Right ventricle myocardium inferior (tissue), 1 donor: ENCODE results near the gene MRO. TPM values are rescaled to one million over a fixed set of nuclear protein-coding genes. Genes with fewer than 3 reads are reported as not detected.
"Not testable (repeated sequence)": the region's sequence is repeated elsewhere in the genome, so short reads cannot be mapped to it uniquely, and the experiment has no call there.

Experiments used
- ATAC-seq: fragments of 200-7000 bp; cut with Tn5 transposase; one replicate; pipeline ENCODE4 v1.9.1; 2020; ENCODE audit warnings: mild to moderate bottlenecking, moderate library complexity
- DNase-seq: peaks from one replicate; pipeline ENCODE4 v3.0.0; 2021; ENCODE audit errors: missing footprints
- intact Hi-C: fragments of 100-400 bp; cut with DNase I; formaldehyde crosslinking; loops from one replicate; pipeline ENCODE4 v1.11.0; 2022
- total RNA-seq: library from RNA; stranded (reverse); fragmentation: NEBNext Ultra II Directional; extraction: Animal tissue kit (Norgen Biotek cat#: 25700); gene quantifications from one replicate; pipeline ENCODE4 v1.2.1, GENCODE V29; 2021
- donor health status: DM: no; HTN: yes; CAD: no; lungs with severe emphysema.

MRO gene
- total RNA-seq, 1 donor from 2014 or later = 4.6 TPM

- no peak for DNase-seq
- intact Hi-C loops = no loop called here
- ATAC-seq = no peak
Observed at GRCh38 chr18:50805732-50806131, 14.1 kb downstream of the MRO start.

DNA sequence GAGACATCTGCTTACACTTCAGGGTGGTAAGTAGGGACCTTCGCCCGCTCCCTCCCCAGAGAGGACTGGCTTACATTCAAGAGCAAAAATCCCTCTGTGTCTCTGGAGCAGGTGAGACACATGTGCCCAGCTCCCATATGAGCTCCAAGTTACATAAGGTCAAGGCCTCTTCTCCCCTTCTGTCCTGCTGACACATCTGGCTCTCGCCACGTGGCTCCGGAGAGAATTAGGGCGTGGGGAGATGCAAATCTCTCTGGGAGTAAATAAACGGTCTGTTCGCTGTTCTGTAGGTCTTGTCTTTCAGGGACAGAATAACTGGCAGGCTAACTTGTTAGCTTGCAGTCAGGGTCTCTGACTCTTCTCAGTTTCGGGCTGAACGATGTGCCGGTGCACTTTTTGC is 16.2 kb downstream of the MRO start:
- intact Hi-C loops = no loop called here
- no peak for ATAC-seq
- no peak for DNase-seq

DNA sequence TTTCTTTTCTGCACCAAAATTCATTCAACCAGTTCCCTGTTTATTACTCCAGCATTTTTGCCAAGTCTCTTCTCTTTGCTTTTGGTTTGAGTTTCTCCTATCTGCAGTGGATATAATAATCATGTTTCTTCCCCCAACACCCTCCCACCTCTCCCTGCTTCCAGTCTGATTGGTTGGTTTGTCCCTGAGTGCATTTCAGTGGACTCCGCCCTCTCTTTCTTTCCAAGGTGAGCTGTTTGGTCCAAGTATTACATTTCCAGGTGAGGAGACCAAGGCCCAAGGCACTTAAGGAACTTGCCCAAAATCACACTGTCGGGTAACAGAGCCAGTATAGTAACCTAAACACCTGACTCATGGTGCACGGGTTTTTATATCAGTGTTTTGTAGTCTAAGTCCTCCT is 17.7 kb downstream of the MRO start:
- intact Hi-C loops = no loop called here
- DNase-seq = no peak
- no peak for ATAC-seq

GRCh38 chr18:50797142-50797541 is 22.7 kb downstream of the MRO start:
- DNase-seq (no peak), ATAC-seq (peak; percentile 74)
- intact Hi-C loops = no loop called here

DNA sequence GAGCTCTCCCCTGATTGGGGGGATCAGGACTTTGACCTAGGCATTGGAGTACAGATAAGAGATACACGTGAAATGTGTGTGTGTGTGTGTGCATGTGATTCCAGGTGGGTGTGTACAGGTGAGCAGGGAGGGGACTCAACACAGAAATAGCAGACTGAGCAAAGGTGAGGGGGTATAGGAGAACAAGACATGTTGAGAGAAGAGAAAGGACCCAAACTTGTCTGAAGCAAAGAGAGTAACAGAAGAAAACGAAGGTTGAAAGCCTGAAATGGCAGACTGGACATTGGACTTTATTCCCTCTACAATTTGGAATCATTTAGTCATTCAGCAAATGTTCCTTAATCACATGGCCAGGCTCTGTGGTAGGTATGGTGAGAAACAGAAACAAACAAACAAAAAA is 23.3 kb downstream of the MRO start:
- intact Hi-C loops = no loop called here
- DNase-seq (no peak), ATAC-seq (no peak)

- DNase-seq (no peak), ATAC-seq (no peak)
- intact Hi-C loops = no loop called here
Observed at GRCh38 chr18:50793641-50794565, 25.9 kb downstream of the MRO start.

- intact Hi-C loops = no loop called here
- no peak for ATAC-seq
- DNase-seq = no peak
Observed at GRCh38 chr18:50792885-50793284, 26.9 kb downstream of the MRO start.

DNA sequence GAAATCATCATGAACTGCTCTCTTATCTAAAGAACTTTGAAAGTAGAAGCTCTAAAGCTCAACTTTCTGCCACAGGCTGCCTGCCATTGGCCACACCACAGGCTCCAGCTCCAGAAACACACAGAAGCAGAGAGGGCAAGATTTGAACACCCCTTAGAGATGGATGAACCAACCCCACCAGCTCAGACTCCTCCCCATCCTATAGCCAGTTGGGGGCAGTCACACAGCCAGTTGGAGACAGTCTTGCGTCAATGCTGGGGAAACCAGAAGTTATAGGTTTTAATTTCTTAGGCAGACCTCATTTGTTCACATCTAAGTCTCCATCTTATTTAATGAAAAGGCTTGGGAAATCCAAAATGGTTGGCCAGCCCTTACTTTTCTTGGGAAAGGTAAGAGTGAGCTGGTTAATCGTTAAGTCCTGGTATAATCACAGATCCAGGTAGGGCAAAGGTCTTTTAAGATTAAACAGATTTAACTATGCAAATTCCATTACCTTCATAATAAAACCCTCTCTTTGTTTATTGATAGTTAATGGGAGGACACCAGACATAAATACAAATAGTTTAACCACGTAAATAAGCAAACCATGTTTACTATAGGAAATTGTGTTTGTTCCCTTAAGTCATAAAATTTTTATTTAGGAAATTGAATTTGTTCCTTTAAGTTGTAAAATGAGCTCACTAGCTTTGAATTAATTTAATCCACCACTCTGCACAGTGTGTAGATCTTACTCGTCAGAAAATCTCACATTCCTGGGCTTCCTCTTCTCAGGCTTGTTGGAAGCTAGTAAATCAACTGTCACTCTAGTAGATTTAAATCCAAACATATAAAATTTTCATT is 28.0 kb downstream of the MRO start:
- DNase-seq = no peak
- intact Hi-C loops = no loop called here
- ATAC-seq = no peak

DNA sequence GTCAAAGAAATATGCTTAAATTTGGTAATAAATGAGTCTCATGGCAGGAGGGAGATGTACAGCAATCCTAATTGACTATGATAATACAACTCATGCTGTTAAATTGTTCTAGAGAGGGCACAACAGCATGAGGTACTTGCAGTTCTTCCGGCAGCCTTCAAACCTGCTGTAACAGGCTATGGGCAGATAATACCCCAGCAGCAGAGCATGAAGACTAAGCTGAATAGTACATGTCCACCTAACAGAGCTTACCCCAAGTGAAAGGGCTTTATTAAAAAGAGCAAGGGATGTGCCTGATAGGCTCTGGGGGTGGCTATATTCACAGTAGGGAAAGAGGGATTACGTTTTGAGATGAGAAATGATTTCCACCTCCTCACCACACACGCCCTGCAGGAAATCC is 28.9 kb downstream of the MRO start:
- DNase-seq (no peak), ATAC-seq (no peak)
- intact Hi-C loops = no loop called here

DNA sequence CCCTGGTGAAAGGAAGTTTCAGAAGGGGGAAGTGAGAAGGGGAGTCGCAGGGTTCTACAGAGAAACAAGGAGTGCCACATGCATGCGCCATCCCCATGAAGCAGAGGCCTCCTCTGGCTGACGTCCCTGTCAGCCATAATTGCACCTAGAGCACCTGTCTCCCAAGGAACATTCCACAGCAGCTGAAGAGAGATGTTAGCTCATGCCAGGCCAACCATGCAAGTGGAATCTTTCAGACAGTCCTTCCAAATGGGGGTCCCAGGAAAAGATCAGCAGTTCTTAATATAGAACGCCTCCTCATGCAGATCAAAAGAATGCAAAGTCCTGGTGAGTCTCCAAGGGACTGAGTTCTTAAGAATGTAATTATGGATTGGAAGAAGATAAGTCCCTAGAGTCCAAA is 29.6 kb downstream of the MRO start:
- intact Hi-C loops = no loop called here
- ATAC-seq (no peak), DNase-seq (no peak)

- DNase-seq = no peak
- intact Hi-C loops = loop anchor here (10.0 kb wide), 1 partner anchor 133 kb away; no protein-coding TSS in a partner anchor
- ATAC-seq = no peak
Observed at GRCh38 chr18:50788284-50788683, 31.5 kb downstream of the MRO start.

GRCh38 chr18:50786864-50787263 is 33.0 kb downstream of the MRO start:
- ATAC-seq = no peak
- no peak for DNase-seq
- intact Hi-C loops = loop anchor here (10.0 kb wide), 1 partner anchor 132 kb away; no protein-coding TSS in a partner anchor

DNA sequence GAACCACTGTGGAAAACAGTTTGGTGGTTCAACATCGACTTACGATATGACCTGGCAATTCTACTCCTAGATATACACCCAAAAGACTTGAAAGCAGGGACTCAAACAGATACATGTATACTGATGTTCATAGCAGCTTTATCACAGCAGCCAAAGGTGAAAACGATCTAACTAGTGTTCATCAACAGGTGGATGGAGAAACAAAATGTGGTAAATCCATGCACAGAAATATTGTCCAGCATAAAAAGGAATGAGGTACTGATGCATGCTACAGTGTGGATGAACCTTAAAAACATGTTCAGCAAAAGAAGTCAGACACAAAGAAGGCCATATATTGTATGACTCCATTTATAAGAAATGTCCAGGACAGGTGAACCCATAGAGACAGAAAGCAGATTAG is 36.3 kb downstream of the MRO start:
- intact Hi-C loops = loop anchor here (10.0 kb wide), 1 partner anchor 129 kb away; no protein-coding TSS in a partner anchor
- ATAC-seq = no peak
- no peak for DNase-seq

GRCh38 chr18:50779021-50779420 is 40.8 kb downstream of the MRO start:
- intact Hi-C loops, ATAC-seq, DNase-seq: not testable (repeated sequence)

GRCh38 chr18:50776383-50776782 is 43.4 kb downstream of the MRO start:
- no peak for ATAC-seq
- intact Hi-C loops = no loop called here
- no peak for DNase-seq

GRCh38 chr18:50775726-50776125 is 44.1 kb downstream of the MRO start:
- ATAC-seq (no peak), DNase-seq (no peak)
- intact Hi-C loops = no loop called here

- ATAC-seq (no peak), DNase-seq (no peak)
- intact Hi-C loops = no loop called here
Observed at GRCh38 chr18:50775207-50775606, 44.6 kb downstream of the MRO start.

DNA sequence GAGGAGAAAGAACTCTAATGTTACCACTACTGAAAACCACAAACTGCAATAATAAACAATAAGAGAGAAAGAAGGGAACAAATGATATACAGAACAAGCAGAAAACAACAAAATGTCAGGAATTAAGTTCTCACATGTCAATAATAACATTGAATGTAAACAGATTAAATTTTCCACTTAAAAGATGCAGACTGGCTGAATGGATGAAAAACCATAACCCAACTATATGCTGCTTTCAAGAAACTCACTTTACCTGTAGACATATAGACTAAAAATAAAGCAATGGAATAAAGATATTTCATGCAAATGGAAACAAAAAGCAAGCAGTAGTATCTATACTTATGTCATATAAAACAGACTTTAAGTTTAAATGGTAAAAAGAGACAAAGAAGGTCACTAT is 50.4 kb downstream of the MRO start:
- DNase-seq (no peak), ATAC-seq (no peak)
- intact Hi-C loops = no loop called here

GRCh38 chr18:50757358-50757757 is 62.5 kb downstream of the MRO start:
- DNase-seq (no peak), ATAC-seq (no peak)
- intact Hi-C loops = no loop called here

- intact Hi-C loops = no loop called here
- ATAC-seq (no peak), DNase-seq (no peak)
Observed at GRCh38 chr18:50754297-50754696, 65.5 kb downstream of the MRO start.
